Measurements from ENCODE around the gene WDR91.

The WDR91 gene

GRCh38 chr7:135224027-135224426 is 12.7 kb upstream of the WDR91 start:
- no peak for TF ChIP-seq ZBTB7A (IDR thresholded peaks at IDR 0.05; ENCODE audit: low read depth)
- TF ChIP-seq TCF12 (IDR thresholded peaks at IDR 0.05; ENCODE audit: low read depth), result no peak
- no peak for TF ChIP-seq FOXM1 (IDR thresholded peaks at IDR 0.05; ENCODE audit: borderline replicate concordance, low read depth)
- TF ChIP-seq TEAD4 (IDR thresholded peaks at IDR 0.05), result no peak
- no peak for TF ChIP-seq CREB1 (IDR thresholded peaks at IDR 0.05; ENCODE audit: low read depth)
- TF ChIP-seq TAF1 (IDR thresholded peaks at IDR 0.05; ENCODE audit: low read depth), result no peak
- TF ChIP-seq EGR1 (IDR thresholded peaks at IDR 0.05), result no peak
- TF ChIP-seq, protein P1, sequence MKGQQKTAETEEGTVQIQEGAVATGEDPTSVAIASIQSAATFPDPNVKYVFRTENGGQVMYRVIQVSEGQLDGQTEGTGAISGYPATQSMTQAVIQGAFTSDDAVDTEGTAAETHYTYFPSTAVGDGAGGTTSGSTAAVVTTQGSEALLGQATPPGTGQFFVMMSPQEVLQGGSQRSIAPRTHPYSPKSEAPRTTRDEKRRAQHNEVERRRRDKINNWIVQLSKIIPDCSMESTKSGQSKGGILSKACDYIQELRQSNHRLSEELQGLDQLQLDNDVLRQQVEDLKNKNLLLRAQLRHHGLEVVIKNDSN (IDR thresholded peaks at IDR 0.05), result no peak

DNA sequence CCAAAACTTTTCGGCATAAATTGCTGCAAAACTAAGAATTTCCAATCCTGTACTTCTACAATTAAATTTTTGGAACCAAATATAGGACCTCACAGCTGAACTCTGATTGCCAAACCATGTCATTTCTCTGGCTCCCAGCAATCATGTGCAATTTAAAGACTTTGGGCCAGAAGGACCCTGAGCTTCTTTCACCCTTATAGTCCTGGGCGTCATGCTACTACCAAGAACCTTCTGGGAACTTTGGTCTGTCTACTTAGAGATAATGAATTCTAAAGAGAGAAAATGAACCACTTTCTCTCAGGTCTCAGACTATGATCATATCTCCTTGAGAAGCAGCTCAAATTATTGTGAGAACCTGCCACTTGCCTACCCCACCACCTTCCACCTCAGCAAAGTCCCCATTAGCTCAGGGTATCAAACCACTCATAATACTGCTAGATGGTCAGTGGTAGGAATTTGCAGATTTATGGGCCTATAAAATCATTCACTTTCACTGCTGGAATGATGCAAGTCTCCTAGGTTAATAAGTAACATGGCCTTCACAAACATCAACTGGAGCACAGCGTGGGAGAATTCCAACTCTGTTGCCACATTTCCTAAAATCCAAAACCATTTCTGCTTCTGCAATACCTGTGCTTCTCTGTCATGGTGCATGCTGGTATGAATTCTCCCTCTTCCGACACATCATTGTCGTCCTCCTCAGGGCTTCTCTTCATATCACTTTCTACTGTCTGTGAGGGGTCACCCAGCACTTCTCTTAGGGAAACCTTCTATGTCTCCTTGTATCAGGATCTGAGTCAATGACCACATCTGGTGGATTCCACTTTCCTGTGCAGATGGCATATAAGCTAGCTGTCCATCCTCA is 6.6 kb upstream of the WDR91 start:
- TF ChIP-seq EGR1 (IDR thresholded peaks at IDR 0.05) (no peak), EP300 (IDR thresholded peaks at IDR 0.05; ENCODE audit: borderline replicate concordance) (no peak), CEBPB (IDR thresholded peaks at IDR 0.05) (no peak), NFIC (IDR thresholded peaks at IDR 0.05) (no peak), TAF1 (IDR thresholded peaks at IDR 0.05; ENCODE audit: low read depth) (no peak), TEAD4 (IDR thresholded peaks at IDR 0.05) (no peak), YY1 (IDR thresholded peaks at IDR 0.05; ENCODE audit: low read depth) (no peak), FOXM1 (IDR thresholded peaks at IDR 0.05; ENCODE audit: borderline replicate concordance, low read depth) (no peak), TCF12 (IDR thresholded peaks at IDR 0.05; ENCODE audit: low read depth) (no peak), ZBTB7A (IDR thresholded peaks at IDR 0.05; ENCODE audit: low read depth) (no peak), RAD21 (IDR thresholded peaks at IDR 0.05; ENCODE audit: low read depth) (no peak), CREB1 (IDR thresholded peaks at IDR 0.05; ENCODE audit: low read depth) (no peak)
- TF ChIP-seq, protein P2, sequence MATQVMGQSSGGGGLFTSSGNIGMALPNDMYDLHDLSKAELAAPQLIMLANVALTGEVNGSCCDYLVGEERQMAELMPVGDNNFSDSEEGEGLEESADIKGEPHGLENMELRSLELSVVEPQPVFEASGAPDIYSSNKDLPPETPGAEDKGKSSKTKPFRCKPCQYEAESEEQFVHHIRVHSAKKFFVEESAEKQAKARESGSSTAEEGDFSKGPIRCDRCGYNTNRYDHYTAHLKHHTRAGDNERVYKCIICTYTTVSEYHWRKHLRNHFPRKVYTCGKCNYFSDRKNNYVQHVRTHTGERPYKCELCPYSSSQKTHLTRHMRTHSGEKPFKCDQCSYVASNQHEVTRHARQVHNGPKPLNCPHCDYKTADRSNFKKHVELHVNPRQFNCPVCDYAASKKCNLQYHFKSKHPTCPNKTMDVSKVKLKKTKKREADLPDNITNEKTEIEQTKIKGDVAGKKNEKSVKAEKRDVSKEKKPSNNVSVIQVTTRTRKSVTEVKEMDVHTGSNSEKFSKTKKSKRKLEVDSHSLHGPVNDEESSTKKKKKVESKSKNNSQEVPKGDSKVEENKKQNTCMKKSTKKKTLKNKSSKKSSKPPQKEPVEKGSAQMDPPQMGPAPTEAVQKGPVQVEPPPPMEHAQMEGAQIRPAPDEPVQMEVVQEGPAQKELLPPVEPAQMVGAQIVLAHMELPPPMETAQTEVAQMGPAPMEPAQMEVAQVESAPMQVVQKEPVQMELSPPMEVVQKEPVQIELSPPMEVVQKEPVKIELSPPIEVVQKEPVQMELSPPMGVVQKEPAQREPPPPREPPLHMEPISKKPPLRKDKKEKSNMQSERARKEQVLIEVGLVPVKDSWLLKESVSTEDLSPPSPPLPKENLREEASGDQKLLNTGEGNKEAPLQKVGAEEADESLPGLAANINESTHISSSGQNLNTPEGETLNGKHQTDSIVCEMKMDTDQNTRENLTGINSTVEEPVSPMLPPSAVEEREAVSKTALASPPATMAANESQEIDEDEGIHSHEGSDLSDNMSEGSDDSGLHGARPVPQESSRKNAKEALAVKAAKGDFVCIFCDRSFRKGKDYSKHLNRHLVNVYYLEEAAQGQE (IDR thresholded peaks at IDR 0.05; ENCODE audit: low read depth), result no peak
- TF ChIP-seq, protein P3, sequence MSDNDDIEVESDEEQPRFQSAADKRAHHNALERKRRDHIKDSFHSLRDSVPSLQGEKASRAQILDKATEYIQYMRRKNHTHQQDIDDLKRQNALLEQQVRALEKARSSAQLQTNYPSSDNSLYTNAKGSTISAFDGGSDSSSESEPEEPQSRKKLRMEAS (IDR thresholded peaks at IDR 0.05), result no peak

GRCh38 chr7:135215698-135216097 is 4.4 kb upstream of the WDR91 start:
- TF ChIP-seq TEAD4 (IDR thresholded peaks at IDR 0.05) (no peak), TCF12 (IDR thresholded peaks at IDR 0.05; ENCODE audit: low read depth) (no peak), YY1 (IDR thresholded peaks at IDR 0.05; ENCODE audit: low read depth) (no peak), EP300 (IDR thresholded peaks at IDR 0.05; ENCODE audit: borderline replicate concordance) (no peak), FOXM1 (IDR thresholded peaks at IDR 0.05; ENCODE audit: borderline replicate concordance, low read depth) (no peak), EGR1 (IDR thresholded peaks at IDR 0.05) (no peak)
- TF ChIP-seq, protein P1 (IDR thresholded peaks at IDR 0.05), result no peak
- TF ChIP-seq, protein P2 (IDR thresholded peaks at IDR 0.05; ENCODE audit: low read depth), result no peak

DNA sequence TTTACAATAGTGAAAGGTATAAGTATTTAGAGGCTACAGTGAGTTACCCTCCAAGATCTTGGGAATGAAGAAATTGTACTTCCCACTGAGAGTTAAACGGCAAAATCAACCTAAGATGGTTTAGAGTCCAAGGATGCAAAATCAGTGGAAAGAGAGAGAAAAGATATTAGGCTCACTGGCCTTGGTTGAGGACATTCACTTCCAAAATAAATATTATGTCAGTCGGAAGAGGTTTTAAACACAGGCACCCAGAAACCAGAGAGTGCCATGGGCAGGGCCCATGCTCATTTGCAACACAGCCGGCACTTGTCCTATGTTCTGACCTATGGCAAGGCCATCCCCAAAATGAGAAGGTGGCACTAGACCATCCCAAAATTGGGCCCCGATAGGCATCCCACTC is 3.9 kb upstream of the WDR91 start:
- TF ChIP-seq EP300 (IDR thresholded peaks at IDR 0.05; ENCODE audit: borderline replicate concordance) (no peak), TCF12 (IDR thresholded peaks at IDR 0.05; ENCODE audit: low read depth) (no peak)
- TF ChIP-seq, protein P3 (IDR thresholded peaks at IDR 0.05), result no peak

DNA sequence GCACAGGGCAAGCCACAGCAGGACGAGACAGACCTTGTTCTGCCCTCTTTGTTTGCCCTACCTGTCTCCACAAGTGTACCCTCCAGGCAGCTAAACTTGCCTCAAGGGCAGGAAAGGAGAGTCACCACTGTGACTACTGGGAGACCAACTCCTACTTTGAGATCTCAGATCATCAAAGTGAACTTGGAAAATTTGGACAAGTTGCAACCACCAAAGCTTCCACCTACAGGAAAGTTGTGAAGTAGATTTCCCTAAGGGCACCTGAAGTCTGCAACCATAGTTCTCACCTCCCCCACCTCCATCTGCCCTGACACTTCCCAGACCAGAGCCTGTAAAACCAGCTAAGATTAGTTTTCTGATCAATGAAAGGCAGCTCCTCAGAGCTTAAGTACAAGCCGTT is 2.5 kb upstream of the WDR91 start:
- TF ChIP-seq, protein P1 (IDR thresholded peaks at IDR 0.05), result no peak
- no peak for TF ChIP-seq TEAD4 (IDR thresholded peaks at IDR 0.05)
- no peak for TF ChIP-seq EGR1 (IDR thresholded peaks at IDR 0.05)
- no peak for TF ChIP-seq EP300 (IDR thresholded peaks at IDR 0.05; ENCODE audit: borderline replicate concordance)
- TF ChIP-seq TAF1 (IDR thresholded peaks at IDR 0.05; ENCODE audit: low read depth), result no peak
- no peak for TF ChIP-seq FOXM1 (IDR thresholded peaks at IDR 0.05; ENCODE audit: borderline replicate concordance, low read depth)
- no peak for TF ChIP-seq NFIC (IDR thresholded peaks at IDR 0.05)
- no peak for TF ChIP-seq CREB1 (IDR thresholded peaks at IDR 0.05; ENCODE audit: low read depth)
- no peak for TF ChIP-seq YY1 (IDR thresholded peaks at IDR 0.05; ENCODE audit: low read depth)
- no peak for TF ChIP-seq ZBTB7A (IDR thresholded peaks at IDR 0.05; ENCODE audit: low read depth)
- no peak for TF ChIP-seq TCF12 (IDR thresholded peaks at IDR 0.05; ENCODE audit: low read depth)
